Heart left ventricle (tissue), 16 donors: ENCODE measurements around the gene NHERF1. TPM values are rescaled to one million over a fixed set of nuclear protein-coding genes. Genes with fewer than 3 reads are reported as not detected.

Experiments used
- ATAC-seq, 4 donors: fragments of 200-7000 bp; cut with Tn5 transposase; one replicate each; pipeline ENCODE4 v1.9.1; 2020 to 2022; ENCODE audit warnings: moderate library complexity in 4 of 4, mild to moderate bottlenecking in 3 of 4, moderate number of reproducible peaks in 1 of 4
- DNase-seq, 5 donors: peaks; one replicate each; pipeline ENCODE4 v3.0.0-alpha.2; 2020
- H3K27ac ChIP-seq, 12 donors: fragments of 200-600 bp; sonication (generic) in 4 of 12; one replicate each; pipeline versions ENCODE4 v1.5.0 to v1.8.0; 2016 to 2022; ENCODE audit warnings: mild to moderate bottlenecking in 2 of 12
- H3K27me3 ChIP-seq, 9 donors: fragments of 200-600 bp; sonication (generic) in 2 of 9; one replicate each; pipeline versions ENCODE4 v1.5.1 to v1.8.0; 2016 to 2022; ENCODE audit warnings: mild to moderate bottlenecking in 3 of 9
- H3K36me3 ChIP-seq, 9 donors: fragments of 200-600 bp; sonication (generic) in 2 of 9; one replicate each; pipeline versions ENCODE4 v1.5.0 to v1.8.0; 2018 to 2022; ENCODE audit warnings: mild to moderate bottlenecking in 2 of 9
- H3K4me1 ChIP-seq, 12 donors: fragments of 200-600 bp; sonication (generic) in 4 of 12; one replicate each; pipeline versions ENCODE4 v1.5.0 to v1.8.0; 2016 to 2022; ENCODE audit warnings: mild to moderate bottlenecking in 3 of 12
- H3K4me3 ChIP-seq, 12 donors: fragments of 200-600 bp; sonication (generic) in 4 of 12; one replicate each; pipeline versions ENCODE4 v1.5.0 to v1.8.0; 2017 to 2022; ENCODE audit warnings: mild to moderate bottlenecking in 9 of 12, moderate library complexity in 4 of 12
- H3K9me3 ChIP-seq, 12 donors: fragments of 200-600 bp; sonication (generic) in 4 of 12; one replicate each; pipeline versions ENCODE4 v1.5.0 to v1.8.0; 2016 to 2022; ENCODE audit warnings: mild to moderate bottlenecking in 1 of 12
- CTCF ChIP-seq, 12 donors: fragments of 200-600 bp; sonication (generic) in 4 of 12; IDR thresholded peaks; one replicate each; pipeline versions ENCODE4 v1.5.0 to v1.8.0; 2018 to 2022; ENCODE audit warnings: antibody characterized with exemption in 12 of 12, mild to moderate bottlenecking in 5 of 12
- POLR2A ChIP-seq, 2 donors: fragments of 450-650 bp; IDR thresholded peaks; one replicate each; pipeline ENCODE4 v1.6.1; 2017; ENCODE audit warnings: antibody characterized with exemption in 2 of 2, mild to moderate bottlenecking in 2 of 2, moderate library complexity in 2 of 2
- WGBS, 4 donors: extraction: QIAGEN DNeasy Blood & Tissue Kit in 2 of 4; methylation state at CpG; one replicate each; pipeline versions ENCODE4 v1.1.5 to v1.1.7; 2013 to 2018; 5-methylcytosine and 5-hydroxymethylcytosine counted together
- intact Hi-C, 10 donors: fragments of 100-400 bp; cut with DNase I; formaldehyde crosslinking; loops; one replicate each; pipeline versions ENCODE4 v1.11.1 to v1.14.2; 2022
- polyA plus RNA-seq, 2 donors: library from polyadenylated mRNA; stranded (reverse); fragments of 200-250 nt; gene quantifications; one replicate each; pipeline ENCODE4 v1.2.3, GENCODE V29; 2013
- total RNA-seq, 9 donors: library from RNA; depleted of rRNA in 2 of 9; stranded (reverse); fragments of >200 nt in 2 of 9; fragmentation: NEBNext Ultra II Directional in 3 of 9; extraction: Animal tissue kit (Norgen Biotek cat#: 25700) in 3 of 9; gene quantifications; one replicate each; pipeline versions ENCODE4 v1.1.0 to v1.2.4, GENCODE V29; 2016 to 2023
- donor health status: ischemic (EF 13 %, LVEDD 7.1; RV severe dilation, severe dysfunction).
- donor health status: healthy with polysubstance abuse.
- donor health status: DM: no; HTN: yes; CAD: no.
- donor health status: DM: no; HTN: no; CAD: no.
- donor health status: ischemic (EF 25% LVEDD 6.9; RV normal size, moderate dysfunction).
- donor health status: ischemic (EF 25% LVEDD 5.7; RV mildly dilated, moderate dysfunction).
- donor health status: healthy.
- donor health status: DM: yes; HTN: yes; CAD: no.
- donor health status: ischemic (EF 35%, LVEDD 5.7; RV mildly dilated, moderate dysfunction).
- donor health status: nonischemic (EF 11% LVEDD 7.7; RV severe dilation, severe dysfunction).
- donor health status: DM: yes; HTN: yes; CAD: no.
- donor health status: PGD.
- donor health status: ischemic (EF 29% LVEDD 5.4; RV normal size, mild dysfunction).
- donor health status: nonischemic (EF 23%, LVEDD 6.1; RV moderate dilation, normal function).

NHERF1 gene
- total and polyA plus RNA-seq, 11 donors: 7.5 to 42.2 (median 19.2) TPM

GRCh38 chr17:74812109-74813009 lies 63.9 kb downstream of the NHERF1 start:
- Histone ChIP-seq H3K4me3 (peak overlapping the region in 10 of 12 donors; percentile 23 to 58 (median 46)), H3K36me3 (peaks cover 0 to 20% (median 2%) of the 10 kb centered on the region in 9 donors), H3K27me3 (no peaks in the 10 kb centered on the region), H3K27ac (peak overlapping the region in 11 of 12 donors; percentile 6 to 75 (median 61)), H3K9me3 (no peaks in the 10 kb centered on the region), H3K4me1 (peaks cover 0 to 49% (median 14%) of the 10 kb centered on the region in 12 donors)
- ATAC-seq: peak; percentile 80 to 88 (median 84)
- TF ChIP-seq POLR2A (IDR thresholded peaks at IDR 0.05): no peak
- TF ChIP-seq CTCF (IDR thresholded peaks at IDR 0.05): no peak
- DNase-seq: peak in 4 of 5 donors; percentile 34 to 56 (median 42)
- intact Hi-C loops: loop anchor here in 1 of 10 donors (10.0 kb wide), 1 partner anchor 222 kb away; no protein-coding TSS in a partner anchor
- WGBS, 4 donors: 32 to 44% (median 39%) methylated on average over 23 of the region's 23 CpGs

GRCh38 chr17:74814453-74814852 lies 66.0 kb downstream of the NHERF1 start:
- Histone ChIP-seq H3K4me3 (no peak overlapping the region), H3K27ac (no peak overlapping the region), H3K4me1 (peaks cover 0 to 36% (median 14%) of the 10 kb centered on the region in 12 donors), H3K9me3 (no peaks in the 10 kb centered on the region), H3K36me3 (peaks cover 0 to 37% (median 7%) of the 10 kb centered on the region in 9 donors), H3K27me3 (no peaks in the 10 kb centered on the region)
- ATAC-seq (no peak), DNase-seq (no peak)
- WGBS, 4 donors: 62 to 75% (median 69%) methylated on average over 5 of the region's 5 CpGs
- intact Hi-C loops: loop anchor here in 1 of 10 donors (10.0 kb wide), 1 partner anchor 220 kb away; no protein-coding TSS in a partner anchor
- TF ChIP-seq POLR2A (IDR thresholded peaks at IDR 0.05): no peak
- peak in 2 of 12 donors; percentile 6 to 14 for TF ChIP-seq CTCF (IDR thresholded peaks at IDR 0.05)

- peaks cover 0 to 43% (median 10%) of the 10 kb centered on the region in 9 donors for H3K36me3 ChIP-seq
Measured at GRCh38 chr17:74815067-74815466, 66.6 kb downstream of the NHERF1 start.

More at GRCh38 chr17:74815067-74815466, 66.6 kb downstream of the NHERF1 start:
- 88 to 98% (median 91%) methylated on average over 7 of the region's 7 CpGs for WGBS, 4 donors
- no peak for DNase-seq
- ATAC-seq: no peak
- H3K27me3 ChIP-seq: no peaks in the 10 kb centered on the region
- H3K4me1 ChIP-seq: peaks cover 0 to 36% (median 14%) of the 10 kb centered on the region in 12 donors
- intact Hi-C loops: loop anchor here in 1 of 10 donors (10.0 kb wide), 1 partner anchor 220 kb away; no protein-coding TSS in a partner anchor
- no peak overlapping the region for H3K4me3 ChIP-seq
- no peak for TF ChIP-seq CTCF (IDR thresholded peaks at IDR 0.05)
- TF ChIP-seq POLR2A (IDR thresholded peaks at IDR 0.05): no peak
- no peaks in the 10 kb centered on the region for H3K9me3 ChIP-seq
- no peak overlapping the region for H3K27ac ChIP-seq
